WI38 (cell line): ENCODE measurements around the gene HSPB9.

Experiments used
- H3K4me3 ChIP-seq: 2 replicates; pipeline ENCODE4 v1.5.1; 2011; ENCODE audit warnings: low read depth, mild to moderate bottlenecking, control low read depth, low read length
- CTCF ChIP-seq: IDR thresholded peaks from 2 replicates; pipeline ENCODE4 v1.5.1; 2012; ENCODE audit warnings: low read depth, mild to moderate bottlenecking, control low read depth, low read length

Gene HSPB9

GRCh38 chr17:42122371-42123303 is at the start of gene HSPB9:
Gene HSPB9, plus strand, starts transcription at chr17:42122804. Its CDS starts 47 bp downstream, at chr17:42122851.
- H3K4me3 ChIP-seq = no peak within 1 kb of the TSS
- TF ChIP-seq CTCF = no peak

- no peak overlapping the region for H3K4me3 ChIP-seq
- TF ChIP-seq CTCF = no peak
These were observed 46.8 kb upstream of the HSPB9 start for GRCh38 chr17:42075789-42076188.

GRCh38 chr17:42076797-42077559 is 45.6 kb upstream of the HSPB9 start:
- no peak overlapping the region for H3K4me3 ChIP-seq
- no peak for TF ChIP-seq CTCF

GRCh38 chr17:42077755-42078154 is 44.8 kb upstream of the HSPB9 start:
- no peak overlapping the region for H3K4me3 ChIP-seq
- TF ChIP-seq CTCF = no peak

GRCh38 chr17:42078396-42079043 is 44.1 kb upstream of the HSPB9 start:
- no peak overlapping the region for H3K4me3 ChIP-seq
- TF ChIP-seq CTCF = no peak

GRCh38 chr17:42079541-42079940 is 43.1 kb upstream of the HSPB9 start:
- H3K4me3 ChIP-seq = no peak overlapping the region
- TF ChIP-seq CTCF = no peak
